ENCODE results near the gene MALL.

- TF ChIP-seq EZH2 (IDR thresholded peaks at IDR 0.05; ENCODE audit: borderline replicate concordance, low read length), result no peak
- TF ChIP-seq, protein P1, sequence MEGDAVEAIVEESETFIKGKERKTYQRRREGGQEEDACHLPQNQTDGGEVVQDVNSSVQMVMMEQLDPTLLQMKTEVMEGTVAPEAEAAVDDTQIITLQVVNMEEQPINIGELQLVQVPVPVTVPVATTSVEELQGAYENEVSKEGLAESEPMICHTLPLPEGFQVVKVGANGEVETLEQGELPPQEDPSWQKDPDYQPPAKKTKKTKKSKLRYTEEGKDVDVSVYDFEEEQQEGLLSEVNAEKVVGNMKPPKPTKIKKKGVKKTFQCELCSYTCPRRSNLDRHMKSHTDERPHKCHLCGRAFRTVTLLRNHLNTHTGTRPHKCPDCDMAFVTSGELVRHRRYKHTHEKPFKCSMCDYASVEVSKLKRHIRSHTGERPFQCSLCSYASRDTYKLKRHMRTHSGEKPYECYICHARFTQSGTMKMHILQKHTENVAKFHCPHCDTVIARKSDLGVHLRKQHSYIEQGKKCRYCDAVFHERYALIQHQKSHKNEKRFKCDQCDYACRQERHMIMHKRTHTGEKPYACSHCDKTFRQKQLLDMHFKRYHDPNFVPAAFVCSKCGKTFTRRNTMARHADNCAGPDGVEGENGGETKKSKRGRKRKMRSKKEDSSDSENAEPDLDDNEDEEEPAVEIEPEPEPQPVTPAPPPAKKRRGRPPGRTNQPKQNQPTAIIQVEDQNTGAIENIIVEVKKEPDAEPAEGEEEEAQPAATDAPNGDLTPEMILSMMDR (IDR thresholded peaks at IDR 0.05; ENCODE audit: low read length), result no peak
These were observed at the start of gene MALL for GRCh38 chr2:110115291-110116032.

Data from OCI-LY1 (cell line).